Gastroesophageal sphincter (tissue), 3 donors: Measurements from ENCODE around the gene MTFR1L.

ENCODE experiments used
- POLR2A ChIP-seq, 2 donors: fragments of 450-650 bp; IDR thresholded peaks; one replicate each; pipeline ENCODE4 v1.6.1; 2017; ENCODE audit warnings: antibody characterized with exemption in 2 of 2, mild to moderate bottlenecking in 2 of 2, moderate library complexity in 1 of 2
- TF ChIP-seq, protein P1 (sequence below), 4 experiments: fragments of 200-600 bp in 2 of 4; fragments of 450-650 bp in 2 of 4; sonication (generic) in 1 of 4; IDR thresholded peaks; one replicate each; pipeline ENCODE4 v1.5.1; 2017 to 2019; ENCODE audit warnings: antibody characterized with exemption in 4 of 4, mild to moderate bottlenecking in 2 of 4, moderate library complexity in 2 of 4

DNA sequence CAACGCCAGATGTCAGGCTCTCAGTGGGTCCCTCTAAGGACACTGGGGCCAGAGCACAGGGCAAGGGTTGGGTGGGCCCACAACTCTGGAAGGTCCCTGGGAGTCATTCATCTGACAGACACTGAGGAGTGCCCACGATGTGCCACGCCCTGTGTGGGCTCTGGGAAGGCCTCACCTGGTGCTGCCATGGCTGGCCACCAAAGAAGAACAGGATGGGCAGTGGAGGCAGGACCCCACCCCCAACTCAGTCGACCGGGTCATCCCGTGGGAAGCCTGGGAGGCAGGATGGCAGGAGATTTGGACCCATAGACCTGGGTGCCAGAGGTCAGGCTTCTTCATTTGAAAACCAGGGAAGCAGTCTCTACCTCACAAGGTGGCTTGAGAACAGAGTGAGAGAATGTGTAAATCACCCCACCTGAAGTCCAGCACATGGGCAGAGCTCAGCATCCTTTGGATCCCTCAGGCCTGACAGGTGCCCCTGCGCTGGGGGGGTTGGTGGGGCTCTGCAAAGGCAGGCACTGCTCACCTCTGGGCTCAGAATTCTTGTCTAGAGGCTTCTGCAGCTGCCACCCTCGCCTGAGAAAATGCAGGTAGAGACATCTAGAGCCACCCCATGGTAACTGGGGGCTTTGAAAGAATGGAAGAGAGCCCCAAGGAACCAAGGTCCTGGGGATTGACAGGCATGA lies 20.9 kb upstream of the MTFR1L start:
- TF ChIP-seq POLR2A (IDR thresholded peaks at IDR 0.05), result no peak
- TF ChIP-seq, protein P1, sequence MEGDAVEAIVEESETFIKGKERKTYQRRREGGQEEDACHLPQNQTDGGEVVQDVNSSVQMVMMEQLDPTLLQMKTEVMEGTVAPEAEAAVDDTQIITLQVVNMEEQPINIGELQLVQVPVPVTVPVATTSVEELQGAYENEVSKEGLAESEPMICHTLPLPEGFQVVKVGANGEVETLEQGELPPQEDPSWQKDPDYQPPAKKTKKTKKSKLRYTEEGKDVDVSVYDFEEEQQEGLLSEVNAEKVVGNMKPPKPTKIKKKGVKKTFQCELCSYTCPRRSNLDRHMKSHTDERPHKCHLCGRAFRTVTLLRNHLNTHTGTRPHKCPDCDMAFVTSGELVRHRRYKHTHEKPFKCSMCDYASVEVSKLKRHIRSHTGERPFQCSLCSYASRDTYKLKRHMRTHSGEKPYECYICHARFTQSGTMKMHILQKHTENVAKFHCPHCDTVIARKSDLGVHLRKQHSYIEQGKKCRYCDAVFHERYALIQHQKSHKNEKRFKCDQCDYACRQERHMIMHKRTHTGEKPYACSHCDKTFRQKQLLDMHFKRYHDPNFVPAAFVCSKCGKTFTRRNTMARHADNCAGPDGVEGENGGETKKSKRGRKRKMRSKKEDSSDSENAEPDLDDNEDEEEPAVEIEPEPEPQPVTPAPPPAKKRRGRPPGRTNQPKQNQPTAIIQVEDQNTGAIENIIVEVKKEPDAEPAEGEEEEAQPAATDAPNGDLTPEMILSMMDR (IDR thresholded peaks at IDR 0.05), result no peak
